ENCODE results near the gene PRKCI. TPM values are rescaled to one million over a fixed set of nuclear protein-coding genes. Genes with fewer than 3 reads are reported as not detected.
"Not testable (repeated sequence)": the region's sequence is repeated elsewhere in the genome, so short reads cannot be mapped to it uniquely, and the experiment has no call there.

Gene PRKCI
- total RNA-seq, 1 donor from 2014 or later = 56.7 TPM

DNA sequence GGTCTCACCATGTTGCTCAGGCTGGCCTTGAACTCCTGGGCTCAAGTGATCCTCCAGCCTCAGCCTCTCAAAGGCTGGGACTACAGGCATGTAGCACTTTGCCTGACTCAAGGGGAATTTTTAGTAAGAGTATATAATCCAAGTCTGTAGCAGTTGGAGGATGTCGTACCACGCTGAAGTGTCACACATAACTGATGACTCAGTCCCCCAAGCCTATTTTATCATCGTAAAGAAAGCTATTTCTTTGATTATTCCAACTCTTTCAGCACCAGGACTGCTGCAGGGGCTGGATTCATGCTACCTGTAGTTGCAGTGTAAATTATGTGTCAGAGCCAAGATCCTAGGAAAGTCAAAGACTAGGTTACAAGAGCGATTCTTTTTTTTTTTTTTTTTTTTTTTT lies 1.4 kb upstream of the PRKCI start:
- DNase-seq (ENCODE audit: low spot score) (no peak), ATAC-seq (no peak)
- intact Hi-C loops (cut with DNase I) = no loop called here

DNA sequence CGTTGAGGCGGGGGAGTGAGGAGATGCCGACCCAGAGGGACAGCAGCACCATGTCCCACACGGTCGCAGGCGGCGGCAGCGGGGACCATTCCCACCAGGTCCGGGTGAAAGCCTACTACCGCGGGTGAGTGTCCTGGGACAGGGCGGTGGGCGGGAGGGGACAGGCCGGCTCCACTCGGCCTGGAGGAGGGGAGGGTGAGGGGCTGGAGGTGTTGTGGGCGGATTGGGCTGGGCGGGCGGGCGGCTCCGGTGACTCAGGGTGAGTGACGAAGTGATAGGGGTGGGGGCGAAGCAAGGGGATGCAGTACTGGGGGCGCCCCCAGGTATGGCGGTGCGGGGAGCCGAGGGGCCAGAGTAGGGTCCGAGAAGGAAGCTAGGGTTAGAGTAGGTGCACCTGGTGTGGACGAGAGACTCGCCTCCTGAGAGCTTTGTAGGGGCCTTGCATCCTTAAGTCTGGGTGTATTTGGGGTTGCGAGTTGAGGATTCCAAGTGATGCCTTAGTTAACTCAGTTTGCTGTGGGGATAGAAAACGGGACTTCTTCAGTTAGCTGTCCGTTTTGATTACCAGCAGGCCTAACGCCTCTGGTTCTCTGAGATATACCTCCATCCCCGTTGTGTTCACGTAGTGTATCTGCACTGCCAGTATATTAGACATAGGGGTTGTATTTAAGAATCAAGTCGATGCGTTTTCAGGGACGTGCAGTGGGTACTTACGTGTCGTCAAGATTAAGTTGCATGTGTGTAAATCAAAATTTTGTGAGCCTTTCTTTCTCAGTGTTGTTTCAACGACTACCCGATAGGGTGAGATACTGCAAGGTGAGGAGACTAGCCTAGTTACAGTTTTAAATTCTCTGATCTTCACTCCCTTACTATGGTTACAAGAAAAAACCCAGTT lies 670 bp downstream of the PRKCI start:
- peak; percentile 15 for ATAC-seq
- intact Hi-C loops (cut with DNase I) = no loop called here
- DNase-seq (ENCODE audit: low spot score) = peak; percentile 73

DNA sequence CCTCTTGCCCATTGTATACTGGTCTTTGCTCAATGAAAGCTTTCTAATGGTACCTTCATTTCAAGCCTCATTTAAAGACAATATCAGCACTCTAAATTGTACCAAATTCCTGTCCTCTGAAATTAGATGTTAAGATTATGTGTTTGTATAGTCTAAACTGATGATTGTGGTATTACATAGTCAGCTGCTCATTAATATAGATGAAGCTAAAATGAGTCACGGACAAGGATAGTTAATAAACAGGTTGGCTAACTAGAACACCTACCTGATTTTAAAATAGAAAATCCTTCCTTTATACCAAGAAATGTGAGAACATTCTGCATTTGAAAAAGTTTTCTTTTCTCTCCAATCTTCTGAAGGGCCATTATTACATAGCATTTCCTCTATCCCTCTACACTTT lies 2.9 kb downstream of the PRKCI start:
- DNase-seq (ENCODE audit: low spot score) (no peak), ATAC-seq (no peak)
- intact Hi-C loops (cut with DNase I) = no loop called here

DNA sequence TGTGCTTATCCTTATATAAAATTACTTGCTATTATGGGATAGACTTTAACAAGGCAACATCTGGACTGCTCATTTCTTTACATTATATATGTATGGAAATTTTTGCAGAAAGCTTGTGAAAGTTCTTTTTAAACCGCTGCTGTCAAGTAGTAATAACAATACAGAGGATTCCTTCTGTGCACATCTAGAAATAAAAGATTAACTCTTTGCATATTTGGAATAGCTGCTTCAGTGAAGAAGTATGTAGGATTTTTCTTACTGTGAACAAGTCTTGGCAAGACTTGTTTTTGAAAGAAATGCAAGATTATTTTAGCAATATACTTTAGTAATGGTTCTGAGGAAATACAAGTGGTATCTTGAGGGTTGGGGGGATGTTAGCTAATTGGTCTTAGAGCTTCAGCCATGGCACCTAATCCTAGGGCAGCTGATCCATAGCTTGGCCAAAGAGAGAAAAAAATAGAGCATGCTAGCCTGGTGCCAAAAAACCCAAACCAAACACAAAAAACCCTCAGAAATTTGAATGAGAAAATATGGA lies 4.3 kb downstream of the PRKCI start:
- intact Hi-C loops (cut with DNase I) = no loop called here
- ATAC-seq = no peak
- DNase-seq (ENCODE audit: low spot score) = no peak

DNA sequence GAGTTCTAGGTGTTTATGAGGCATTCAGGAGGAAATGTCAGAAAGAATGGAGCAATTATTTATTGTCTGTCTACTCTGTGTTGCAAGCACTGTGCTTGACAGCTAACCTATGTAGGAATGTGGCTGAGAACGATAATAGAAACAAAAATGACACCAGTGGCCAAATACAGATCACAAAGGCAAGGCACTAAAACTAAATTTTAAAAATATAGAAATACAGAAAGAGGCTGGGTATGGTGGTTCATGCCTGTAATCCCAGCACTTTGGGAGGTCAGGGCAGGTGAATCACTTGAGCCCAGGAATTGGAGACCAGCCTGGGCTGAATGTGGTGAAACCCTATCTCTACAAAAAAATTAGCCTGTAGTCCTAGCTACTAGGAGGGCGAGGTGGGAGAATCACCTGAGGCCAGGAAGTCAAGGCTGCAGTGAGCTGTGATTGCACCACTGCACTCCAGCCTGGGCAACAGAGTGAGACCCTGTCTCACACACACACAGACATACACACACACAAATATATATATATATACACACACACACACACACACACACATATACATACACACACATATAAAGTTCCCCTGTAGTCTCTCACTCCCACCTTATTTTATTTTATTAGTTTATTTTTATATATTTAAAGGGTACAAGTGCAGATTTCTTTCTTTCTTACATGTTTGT lies 6.0 kb downstream of the PRKCI start:
- intact Hi-C loops (cut with DNase I) = no loop called here
- no peak for ATAC-seq
- DNase-seq (ENCODE audit: low spot score) = no peak

DNA sequence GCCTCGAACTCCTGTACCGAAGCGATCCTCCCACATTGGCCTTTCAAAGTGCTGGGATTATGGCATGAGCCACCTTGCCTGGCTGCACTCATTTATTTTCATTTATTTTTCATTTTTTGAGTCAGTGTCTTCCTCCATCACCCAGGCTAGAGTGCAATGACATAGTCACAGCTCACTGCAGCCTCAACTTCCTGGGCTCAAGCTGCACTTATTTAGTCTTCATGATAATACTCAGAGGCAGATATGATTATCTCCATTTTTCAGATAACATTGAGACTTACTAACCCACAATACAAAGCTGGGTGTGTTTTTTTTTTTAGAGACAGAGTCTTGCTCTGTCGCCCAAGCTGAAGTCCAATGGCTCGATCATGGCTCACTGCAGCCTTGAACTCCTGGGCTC lies 10.0 kb downstream of the PRKCI start:
- DNase-seq (ENCODE audit: low spot score) (no peak), ATAC-seq (no peak)
- intact Hi-C loops (cut with DNase I) = no loop called here

DNA sequence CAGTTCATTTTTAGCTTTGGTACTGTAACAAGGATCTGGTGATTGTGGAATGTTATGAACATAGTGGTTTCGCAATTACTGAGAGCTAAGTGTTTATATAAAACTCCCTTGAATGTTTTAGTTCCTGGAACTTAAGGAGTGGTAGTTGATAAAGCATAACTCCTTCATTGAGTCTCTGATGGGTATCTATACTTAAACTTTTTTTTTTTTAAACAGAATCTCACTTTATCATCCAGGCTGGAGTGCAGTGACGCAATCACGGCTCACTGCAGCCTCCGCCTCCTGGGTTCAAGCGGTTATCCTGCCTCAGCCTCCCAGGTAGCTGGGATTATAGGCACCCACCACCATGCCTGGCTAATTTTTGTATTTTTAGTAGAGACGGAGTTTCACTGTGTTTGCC lies 11.3 kb downstream of the PRKCI start:
- intact Hi-C loops (cut with DNase I) = no loop called here
- DNase-seq (ENCODE audit: low spot score) = no peak
- peak; percentile 96 for ATAC-seq

DNA sequence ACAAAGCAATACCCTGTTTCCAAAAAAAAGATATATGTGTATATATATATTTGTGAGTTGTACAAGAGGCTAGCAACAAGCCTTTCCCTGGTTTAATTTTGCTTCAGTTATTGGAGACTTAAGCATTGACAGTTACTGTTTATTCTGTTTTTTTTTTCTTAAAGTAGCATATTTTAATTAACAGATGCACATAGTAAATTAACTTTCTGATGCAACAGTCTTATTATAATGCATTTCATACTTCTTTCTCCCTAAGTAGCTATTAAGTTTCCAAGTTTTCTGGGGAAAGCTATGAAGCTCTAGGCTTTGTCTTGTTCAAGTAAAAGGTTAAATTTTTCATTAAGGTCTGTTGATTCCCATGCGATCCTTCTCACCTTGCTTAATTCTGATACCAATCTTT lies 17.9 kb downstream of the PRKCI start:
- intact Hi-C loops (cut with DNase I) = no loop called here
- ATAC-seq (no peak), DNase-seq (ENCODE audit: low spot score) (no peak)

DNA sequence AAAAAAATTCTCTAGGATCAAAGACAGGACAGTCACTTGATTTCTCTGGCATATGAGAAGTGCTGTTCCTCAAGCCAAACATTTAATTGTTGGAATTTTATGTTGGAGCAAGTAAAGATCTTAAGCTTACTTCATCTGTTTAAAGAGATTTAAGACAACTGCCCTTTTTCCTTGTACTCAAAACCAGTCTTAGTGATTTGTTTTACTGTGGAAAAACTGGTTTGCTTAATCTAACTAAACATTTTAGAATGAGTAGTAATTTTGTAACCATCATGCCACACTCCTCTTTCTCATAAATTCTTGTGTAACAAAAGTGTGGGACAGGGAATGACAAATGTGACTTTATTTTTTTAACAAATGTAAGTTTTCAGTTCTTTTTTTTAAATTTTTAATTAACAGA lies 18.4 kb downstream of the PRKCI start:
- intact Hi-C loops (cut with DNase I) = no loop called here
- DNase-seq (ENCODE audit: low spot score) (no peak), ATAC-seq (no peak)

DNA sequence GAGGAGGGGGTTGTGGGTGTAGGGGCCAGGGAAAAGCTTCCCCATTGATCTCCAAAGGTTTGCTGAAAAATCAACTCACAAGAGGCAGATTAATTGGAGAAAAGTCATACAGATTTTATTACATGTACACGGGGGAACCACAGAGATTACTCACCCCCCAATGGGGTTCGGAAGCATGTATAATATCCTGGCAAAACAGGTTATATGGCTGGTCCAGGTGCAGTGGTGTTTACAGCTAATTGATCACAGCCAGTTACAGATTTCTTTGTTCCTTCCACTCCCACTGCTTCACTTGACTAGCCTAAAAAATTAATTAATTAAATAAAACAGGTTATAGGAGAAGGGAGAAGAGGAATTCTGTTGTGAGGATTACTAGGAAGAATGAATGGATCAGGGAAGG lies 22.4 kb downstream of the PRKCI start:
- no peak for DNase-seq (ENCODE audit: low spot score)
- intact Hi-C loops (cut with DNase I) = no loop called here
- no peak for ATAC-seq

DNA sequence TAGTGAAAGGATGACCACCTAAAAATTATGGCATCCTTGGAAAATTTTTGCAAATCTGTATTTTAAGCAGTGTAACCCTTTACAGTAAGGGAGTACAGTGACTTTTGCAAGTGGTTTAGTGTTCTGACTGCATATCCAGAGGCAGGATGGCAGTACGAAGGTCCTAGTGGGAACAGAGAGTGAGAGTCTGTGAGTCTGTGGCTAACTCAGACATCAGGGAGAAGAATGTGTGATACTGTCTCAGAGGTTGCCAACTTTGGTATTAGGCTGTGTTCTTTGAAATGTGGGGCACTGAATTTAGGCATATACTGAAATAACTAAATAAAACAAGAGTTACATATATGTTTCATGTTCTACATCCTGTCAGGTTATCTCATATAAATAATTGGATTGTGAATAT lies 25.7 kb downstream of the PRKCI start:
- no peak for ATAC-seq

DNA sequence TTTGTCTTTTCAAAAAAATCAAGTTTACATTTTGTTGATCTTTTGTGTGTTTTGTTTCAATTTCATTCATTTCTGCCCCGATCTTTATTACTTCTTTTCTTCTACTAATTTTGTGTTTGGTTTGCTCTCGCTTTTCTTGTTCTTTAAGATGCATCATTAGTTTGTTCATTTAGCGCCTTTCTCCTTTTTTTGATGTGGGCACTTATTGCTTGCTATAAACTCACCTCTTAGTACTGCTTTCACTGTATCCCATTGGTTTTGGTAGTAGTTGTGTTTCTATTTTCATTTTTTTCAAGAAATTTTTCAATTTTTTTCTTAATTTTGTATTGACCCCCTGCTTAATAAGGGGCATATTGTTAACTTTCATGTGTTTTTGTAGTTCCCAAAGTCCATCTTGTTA lies 34.4 kb downstream of the PRKCI start:
- intact Hi-C loops (cut with DNase I) = no loop called here
- ATAC-seq = no peak
- no peak for DNase-seq (ENCODE audit: low spot score)

More for the DNA sequence above, 25.7 kb downstream of the PRKCI start:
- intact Hi-C loops (cut with DNase I) = no loop called here
- DNase-seq (ENCODE audit: low spot score) = no peak

DNA sequence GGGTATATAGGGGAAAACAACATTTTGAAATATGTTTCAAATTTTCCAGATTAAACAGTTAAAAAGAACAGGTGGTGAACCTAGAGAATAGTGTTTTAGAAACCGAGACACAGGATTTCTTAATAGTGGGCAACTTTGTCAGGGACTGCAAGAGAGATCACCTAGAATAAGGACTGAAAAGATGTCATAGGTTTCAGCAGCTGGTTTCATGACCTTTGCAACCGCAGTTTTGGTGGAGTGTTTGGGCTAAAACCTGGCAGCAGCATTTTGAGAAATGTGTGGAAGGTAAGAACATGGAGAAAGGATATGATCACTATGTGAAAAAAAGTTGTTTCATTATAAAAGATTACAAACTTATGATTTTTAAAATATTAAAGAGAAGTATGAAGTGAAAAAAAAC lies 34.9 kb downstream of the PRKCI start:
- intact Hi-C loops (cut with DNase I) = no loop called here
- no peak for ATAC-seq
- DNase-seq (ENCODE audit: low spot score) = no peak

DNA sequence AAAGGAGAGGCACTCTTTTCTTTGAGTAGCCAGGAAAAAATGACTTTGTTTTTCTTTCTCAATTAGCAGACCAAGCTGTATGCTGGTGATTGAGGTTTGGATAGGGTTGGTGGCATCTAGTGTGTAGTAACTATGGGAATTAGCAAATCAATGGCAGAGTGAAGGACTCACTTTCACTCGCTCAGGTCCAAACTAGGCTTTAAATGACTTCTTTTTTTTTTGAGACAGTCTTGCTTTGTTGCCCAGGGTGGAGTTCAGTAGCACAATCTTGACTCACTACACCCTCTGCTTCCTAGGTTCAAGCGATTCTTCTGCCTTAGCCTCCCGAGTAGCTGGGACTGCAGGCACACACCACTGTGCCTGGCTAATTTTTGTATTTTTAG lies 35.9 kb downstream of the PRKCI start:
- DNase-seq (ENCODE audit: low spot score) = no peak
- no peak for ATAC-seq
- intact Hi-C loops (cut with DNase I) = no loop called here

DNA sequence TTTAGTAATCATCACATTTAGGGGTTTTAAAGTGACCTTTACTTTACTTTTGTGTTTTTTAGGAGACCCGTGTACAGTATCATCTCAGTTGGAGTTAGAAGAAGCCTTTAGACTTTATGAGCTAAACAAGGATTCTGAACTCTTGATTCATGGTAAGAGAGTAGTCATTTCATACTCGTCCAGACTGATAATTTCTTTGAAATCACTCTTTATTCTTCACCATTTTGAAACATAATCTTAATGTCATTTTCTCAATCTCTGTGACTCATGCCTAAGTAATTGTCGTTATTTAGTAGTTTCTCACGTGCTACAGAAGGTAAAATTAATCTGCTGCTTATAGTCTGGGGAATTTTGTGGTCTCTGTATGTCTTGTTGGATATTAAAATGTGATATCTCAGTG lies 37.7 kb downstream of the PRKCI start:
- DNase-seq (ENCODE audit: low spot score) = no peak
- no peak for ATAC-seq
- intact Hi-C loops (cut with DNase I) = no loop called here

DNA sequence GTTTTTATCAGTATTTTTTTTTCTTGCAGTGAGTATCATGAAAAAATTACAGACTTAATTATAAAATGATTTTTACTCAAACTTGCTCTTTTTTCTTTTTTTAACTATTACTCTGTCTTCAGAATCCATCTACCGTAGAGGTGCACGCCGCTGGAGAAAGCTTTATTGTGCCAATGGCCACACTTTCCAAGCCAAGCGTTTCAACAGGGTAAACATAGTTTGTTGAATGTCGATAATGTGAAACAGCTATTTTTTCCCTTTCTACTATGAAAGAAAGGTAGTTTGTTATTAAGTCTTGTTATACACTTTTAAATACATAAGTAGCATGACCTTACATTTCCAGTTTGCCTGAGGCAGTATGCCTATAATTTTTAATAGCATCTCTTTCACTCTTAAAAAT lies 45.6 kb downstream of the PRKCI start:
- no peak for ATAC-seq
- intact Hi-C loops (cut with DNase I) = no loop called here
- no peak for DNase-seq (ENCODE audit: low spot score)

DNA sequence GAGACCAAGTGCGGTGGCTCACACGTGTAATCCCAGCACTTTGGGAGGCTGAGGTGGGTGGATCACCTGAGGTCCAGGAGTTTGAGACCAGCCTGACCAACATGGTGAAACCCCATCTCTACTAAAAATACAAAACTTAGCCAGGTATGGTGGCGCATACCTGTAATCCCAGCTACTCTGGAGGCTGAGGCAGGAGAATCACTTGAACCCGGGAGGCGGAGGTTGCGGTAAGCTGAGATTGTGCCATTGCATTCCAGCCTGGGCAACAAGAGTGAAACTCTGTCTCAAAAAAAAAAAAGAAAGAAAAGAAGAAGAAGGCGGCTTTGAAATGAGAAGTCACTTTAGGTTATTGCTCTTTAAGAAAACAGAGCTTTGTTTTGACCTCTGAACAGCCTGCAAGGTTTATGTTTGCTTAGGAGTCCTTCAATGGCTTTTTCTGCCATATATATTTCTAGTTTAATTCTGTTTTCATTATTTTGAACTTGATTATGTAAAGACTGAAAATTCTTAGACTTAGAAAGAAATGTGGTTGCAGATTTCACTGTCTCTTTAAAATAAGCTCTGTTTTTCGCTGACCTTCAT lies 47.5 kb downstream of the PRKCI start:
- ATAC-seq; intact Hi-C loops (cut with DNase I); DNase-seq (ENCODE audit: low spot score): not testable (repeated sequence)

DNA sequence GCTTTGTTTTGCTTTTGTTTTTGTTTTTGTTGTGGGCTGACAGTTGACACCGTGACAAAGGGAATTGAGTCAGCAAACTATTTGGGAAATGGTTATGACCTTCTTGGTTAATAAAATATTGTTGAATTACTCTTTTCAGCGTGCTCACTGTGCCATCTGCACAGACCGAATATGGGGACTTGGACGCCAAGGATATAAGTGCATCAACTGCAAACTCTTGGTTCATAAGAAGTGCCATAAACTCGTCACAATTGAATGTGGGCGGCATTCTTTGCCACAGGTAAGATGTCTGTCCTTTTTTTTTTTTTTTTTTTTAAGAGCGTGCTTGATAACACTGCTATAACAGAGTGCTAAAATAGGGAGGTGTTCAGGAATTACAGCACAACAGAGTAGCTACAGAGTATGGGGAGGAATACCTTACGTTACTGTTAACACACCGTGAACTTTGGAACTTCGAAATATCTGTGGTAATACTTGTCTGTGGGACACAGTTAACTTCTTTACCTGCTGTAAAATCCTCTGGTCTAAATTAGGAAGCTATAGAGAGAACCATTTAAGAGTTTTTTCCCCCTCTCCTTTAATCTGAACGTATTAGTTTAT lies 48.2 kb downstream of the PRKCI start:
- ATAC-seq (no peak), DNase-seq (ENCODE audit: low spot score) (no peak)
- intact Hi-C loops (cut with DNase I) = no loop called here

DNA sequence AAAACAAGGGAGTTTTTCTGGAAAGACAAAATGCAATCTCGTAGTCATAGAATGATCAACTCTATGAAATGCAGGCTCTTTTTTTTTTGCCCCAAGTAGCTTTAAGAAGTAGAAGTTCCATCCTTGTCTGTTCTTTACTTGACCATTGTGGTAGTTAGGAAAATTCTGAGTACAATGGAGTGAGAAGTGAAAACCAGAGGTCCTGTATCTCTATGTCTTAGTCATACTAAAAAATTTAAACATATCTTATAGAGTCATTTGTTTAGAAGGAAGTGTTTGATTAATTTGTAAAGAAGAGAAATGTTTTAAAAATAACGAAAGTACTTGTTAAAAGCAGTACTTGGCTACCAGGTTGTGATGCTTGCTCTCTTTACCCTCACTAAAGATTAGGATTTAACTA lies 52.4 kb downstream of the PRKCI start:
- intact Hi-C loops (cut with DNase I) = no loop called here
- DNase-seq (ENCODE audit: low spot score) (no peak), ATAC-seq (no peak)

DNA sequence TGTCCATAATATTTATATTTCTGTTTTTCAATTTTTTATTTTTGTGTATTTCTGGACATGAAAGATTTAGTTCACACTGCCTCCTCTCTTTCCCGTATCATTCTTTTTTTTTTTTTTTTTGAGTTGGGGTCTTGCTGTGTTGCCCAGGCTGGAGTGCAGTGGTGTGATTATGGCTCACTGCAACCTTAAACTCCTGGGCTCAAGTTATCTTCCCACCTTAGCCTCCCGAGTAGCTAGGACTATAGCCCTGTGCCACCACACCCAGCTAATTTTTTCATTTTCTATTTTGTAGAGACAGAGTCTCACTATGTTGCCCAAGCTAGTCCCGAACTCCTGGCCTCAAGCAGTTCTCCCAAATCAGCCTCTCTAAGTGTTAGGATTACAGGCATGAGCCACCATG lies 53.6 kb downstream of the PRKCI start:
- DNase-seq (ENCODE audit: low spot score) (no peak), ATAC-seq (no peak)
- intact Hi-C loops (cut with DNase I) = no loop called here

Measured in sciatic nerve (tissue), 2 donors.